Posterior vena cava (tissue), 2 donors: ENCODE results near the gene GLTPD2. TPM values are rescaled to one million over a fixed set of nuclear protein-coding genes. Genes with fewer than 3 reads are reported as not detected.

Experiments
- DNase-seq: peaks from one replicate; pipeline ENCODE4 v3.0.0-alpha.2; 2020; ENCODE audit warnings: low spot score
- intact Hi-C, 2 donors: fragments of 100-400 bp; cut with DNase I; formaldehyde crosslinking; loops; one replicate each; pipeline versions ENCODE4 v1.14.1 to v1.14.2; 2022 to 2023
- total RNA-seq, 2 donors: library from RNA; stranded (reverse); fragmentation: NEBNext Ultra II Directional; extraction: Animal tissue kit (Norgen Biotek cat#: 25700); gene quantifications; one replicate each; pipeline ENCODE4 v1.2.1, GENCODE V29; 2021
- donor health status: DM: yes; HTN: yes; CAD: no.
- donor health status: DM: yes; HTN: yes; CAD: no.

The GLTPD2 gene
- total RNA-seq, 2 donors from 2014 or later: not detected

GRCh38 chr17:4837471-4838308 is 48.9 kb downstream of the GLTPD2 start:
- no peak for DNase-seq
- intact Hi-C loops: no loop called here

- intact Hi-C loops: no loop called here
- no peak for DNase-seq
Observed at GRCh38 chr17:4838309-4838785, 49.6 kb downstream of the GLTPD2 start.

- intact Hi-C loops: no loop called here
- no peak for DNase-seq
Observed at GRCh38 chr17:4839221-4839620, 50.5 kb downstream of the GLTPD2 start.

Other genes starting within 250 kb of the GLTPD2 start
- 10 to 100 TPM; 37.9 to 41.0 TPM for gene MYBBP1A, start 233.6 kb upstream of the GLTPD2 start, total RNA-seq
- not detected for gene GGT6, start 228.4 kb upstream of the GLTPD2 start, total RNA-seq
- gene SMTNL2, start 204.4 kb upstream of the GLTPD2 start, total RNA-seq: 1 to 10 TPM; 2.0 to 3.0 TPM
- gene ALOX15, start 147.3 kb upstream of the GLTPD2 start, total RNA-seq: not detected
- gene PELP1, start 84.8 kb upstream of the GLTPD2 start, total RNA-seq: 10 to 100 TPM; 33.3 to 37.8 TPM
- gene ARRB2, start 78.3 kb upstream of the GLTPD2 start, total RNA-seq: 10 to 100 TPM; 50.7 to 63.8 TPM
- gene MED11, start 57.5 kb upstream of the GLTPD2 start, total RNA-seq: 10 to 100 TPM in 1 of 2 donors, 1 to 10 TPM in 1; 10.0 to 10.8 TPM
- 1 to 10 TPM; 1.1 to 1.2 TPM for gene ZMYND15, start 49.1 kb upstream of the GLTPD2 start, total RNA-seq
- gene CXCL16, start 49.0 kb upstream of the GLTPD2 start, total RNA-seq: 10 to 100 TPM; 14.8 to 20.4 TPM
- gene TM4SF5, start 17.1 kb upstream of the GLTPD2 start, total RNA-seq: not detected
- gene VMO1, start 2.6 kb upstream of the GLTPD2 start, total RNA-seq: 1 to 10 TPM; 2.1 to 3.4 TPM
- gene PSMB6, start 7.2 kb downstream of the GLTPD2 start, total RNA-seq: 100 to 1,000 TPM in 1 of 2 donors, 10 to 100 TPM in 1; 87.5 to 103 TPM
- 10 to 100 TPM; 22.2 to 30.3 TPM for gene PLD2, start 18.2 kb downstream of the GLTPD2 start, total RNA-seq
- 10 to 100 TPM; 53.3 to 67.0 TPM for gene MINK1, start 44.4 kb downstream of the GLTPD2 start, total RNA-seq
- gene C17orf107, start 110.6 kb downstream of the GLTPD2 start, total RNA-seq: 1 to 10 TPM in 1 of 2 donors, under 1 TPM in 1; 1.00 to 1.3 TPM
- gene CHRNE, start 114.1 kb downstream of the GLTPD2 start, total RNA-seq: 1 to 10 TPM in 1 of 2 donors, under 1 TPM in 1; 0.57 to 1.5 TPM
- gene GP1BA, start 143.3 kb downstream of the GLTPD2 start, total RNA-seq: not detected
- gene SLC25A11, start 151.1 kb downstream of the GLTPD2 start, total RNA-seq: 10 to 100 TPM; 33.0 to 43.7 TPM
- 10 to 100 TPM; 62.7 to 77.3 TPM for gene RNF167, start 151.3 kb downstream of the GLTPD2 start, total RNA-seq
- gene PFN1, start 159.6 kb downstream of the GLTPD2 start, total RNA-seq: 100 to 1,000 TPM; 582 to 588 TPM
- gene ENO3, start 162.2 kb downstream of the GLTPD2 start, total RNA-seq: 1 to 10 TPM; 3.2 to 4.3 TPM
- gene SPAG7, start 178.9 kb downstream of the GLTPD2 start, total RNA-seq: 10 to 100 TPM; 47.0 to 50.7 TPM
- gene CAMTA2, start 198.7 kb downstream of the GLTPD2 start, total RNA-seq: 10 to 100 TPM; 52.0 to 72.2 TPM
- gene INCA1, start 208.6 kb downstream of the GLTPD2 start, total RNA-seq: 1 to 10 TPM in 1 of 2 donors, under 1 TPM in 1; 0.60 to 1.3 TPM
- gene KIF1C, start 209.0 kb downstream of the GLTPD2 start, total RNA-seq: 100 to 1,000 TPM; 192 to 254 TPM
- under 1 TPM in 1 of 2 donors, not detected in 1; 0.14 TPM for gene SLC52A1, start 246.5 kb downstream of the GLTPD2 start, total RNA-seq